Activated CD4-positive, alpha-beta T cell treated with anti-CD3 and anti-CD28 coated beads, Interleukin-2, amount 10 ng/mL, durations not matched to agents 24 days and 14 days (primary cell): ENCODE measurements around the gene PID1. TPM values are rescaled to one million over a fixed set of nuclear protein-coding genes. Genes with fewer than 3 reads are reported as not detected.
"Not testable (repeated sequence)": the region's sequence is repeated elsewhere in the genome, so short reads cannot be mapped to it uniquely, and the experiment has no call there.

Experiments used
- DNase-seq: peaks from one replicate; pipeline ENCODE4 v3.0.0; 2022
- H3K27ac Mint-ChIP-seq: one replicate; pipeline ENCODE4 v1.8.0; 2022; ENCODE audit warnings: mild to moderate bottlenecking, mixed read lengths
- H3K27me3 Mint-ChIP-seq: one replicate; pipeline ENCODE4 v1.8.0; 2022; ENCODE audit warnings: mixed read lengths
- H3K36me3 Mint-ChIP-seq: one replicate; pipeline ENCODE4 v1.8.0; 2022; ENCODE audit warnings: low read depth, mild to moderate bottlenecking, mixed read lengths
- H3K4me1 Mint-ChIP-seq: one replicate; pipeline ENCODE4 v1.8.0; 2021; ENCODE audit warnings: mixed read lengths
- H3K4me3 Mint-ChIP-seq: one replicate; pipeline ENCODE4 v1.8.0; 2022; ENCODE audit warnings: mild to moderate bottlenecking, moderate library complexity, mixed read lengths
- H3K9me3 Mint-ChIP-seq: one replicate; pipeline ENCODE4 v1.8.0; 2021; ENCODE audit warnings: mixed read lengths
- intact Hi-C: fragments of 100-400 bp; cut with micrococcal nuclease; formaldehyde crosslinking; loops from one replicate; pipeline ENCODE4 v1.15.1; 2023
- total RNA-seq: library from RNA; stranded (reverse); gene quantifications from 2 replicates; pipeline ENCODE4 v1.2.3, GENCODE V29; 2022

Gene PID1
- total RNA-seq, 1 donor from 2014 or later: not detected

GRCh38 chr2:229095472-229095871, 175.6 kb downstream of the PID1 start:
- no peak for DNase-seq
- H3K4me3 Mint-ChIP-seq: no peak overlapping the region
- no peak overlapping the region for H3K27ac Mint-ChIP-seq
- no peaks in the 10 kb centered on the region for H3K36me3 Mint-ChIP-seq
- no peaks in the 10 kb centered on the region for H3K4me1 Mint-ChIP-seq
- H3K27me3 Mint-ChIP-seq: no peaks in the 10 kb centered on the region
- intact Hi-C loops: no loop called here
- no peaks in the 10 kb centered on the region for H3K9me3 Mint-ChIP-seq

- no peaks in the 10 kb centered on the region for H3K27me3 Mint-ChIP-seq
- H3K36me3 Mint-ChIP-seq: no peaks in the 10 kb centered on the region
- DNase-seq: no peak
- intact Hi-C loops: no loop called here
- no peaks in the 10 kb centered on the region for H3K4me1 Mint-ChIP-seq
- H3K9me3 Mint-ChIP-seq: no peaks in the 10 kb centered on the region
- H3K27ac Mint-ChIP-seq: no peak overlapping the region
- H3K4me3 Mint-ChIP-seq: no peak overlapping the region
These were observed 180.9 kb downstream of the PID1 start for GRCh38 chr2:229090225-229090624.

- no peaks in the 10 kb centered on the region for H3K9me3 Mint-ChIP-seq
- no peak for DNase-seq
- no peak overlapping the region for H3K4me3 Mint-ChIP-seq
- intact Hi-C loops: no loop called here
- no peaks in the 10 kb centered on the region for H3K4me1 Mint-ChIP-seq
- no peak overlapping the region for H3K27ac Mint-ChIP-seq
- H3K27me3 Mint-ChIP-seq: no peaks in the 10 kb centered on the region
- H3K36me3 Mint-ChIP-seq: no peaks in the 10 kb centered on the region
These were observed 181.3 kb downstream of the PID1 start for GRCh38 chr2:229089776-229090175.

GRCh38 chr2:229088966-229089700, 182.0 kb downstream of the PID1 start:
- DNase-seq: no peak
- Mint-ChIP-seq H3K27ac (no peak overlapping the region), H3K4me1 (no peaks in the 10 kb centered on the region), H3K4me3 (no peak overlapping the region), H3K36me3 (no peaks in the 10 kb centered on the region), H3K27me3 (no peaks in the 10 kb centered on the region), H3K9me3 (no peaks in the 10 kb centered on the region)
- intact Hi-C loops: no loop called here

- no peaks in the 10 kb centered on the region for H3K27me3 Mint-ChIP-seq
- no peaks in the 10 kb centered on the region for H3K36me3 Mint-ChIP-seq
- no peak for DNase-seq
- H3K9me3 Mint-ChIP-seq: no peaks in the 10 kb centered on the region
- H3K4me3 Mint-ChIP-seq: no peak overlapping the region
- H3K4me1 Mint-ChIP-seq: no peaks in the 10 kb centered on the region
- intact Hi-C loops: no loop called here
- H3K27ac Mint-ChIP-seq: no peak overlapping the region
These were observed 182.6 kb downstream of the PID1 start for GRCh38 chr2:229088517-229088913.

GRCh38 chr2:229087843-229088516, 183.1 kb downstream of the PID1 start:
- no peak for DNase-seq
- intact Hi-C loops: no loop called here
- Mint-ChIP-seq H3K9me3 (no peaks in the 10 kb centered on the region), H3K27me3 (no peaks in the 10 kb centered on the region), H3K4me3 (no peak overlapping the region), H3K4me1 (no peaks in the 10 kb centered on the region), H3K27ac (no peak overlapping the region), H3K36me3 (no peaks in the 10 kb centered on the region)

- DNase-seq: no peak
- Mint-ChIP-seq H3K9me3 (no peaks in the 10 kb centered on the region), H3K4me1 (no peaks in the 10 kb centered on the region), H3K27ac (no peak overlapping the region), H3K36me3 (no peaks in the 10 kb centered on the region), H3K4me3 (no peak overlapping the region), H3K27me3 (no peaks in the 10 kb centered on the region)
- intact Hi-C loops: no loop called here
These were observed 183.8 kb downstream of the PID1 start for GRCh38 chr2:229087267-229087666.

GRCh38 chr2:229085439-229085838, 185.6 kb downstream of the PID1 start:
- intact Hi-C loops: no loop called here
- Mint-ChIP-seq H3K9me3 (no peaks in the 10 kb centered on the region), H3K4me3 (no peak overlapping the region), H3K36me3 (no peaks in the 10 kb centered on the region), H3K27me3 (no peaks in the 10 kb centered on the region), H3K27ac (no peak overlapping the region), H3K4me1 (no peaks in the 10 kb centered on the region)
- no peak for DNase-seq

GRCh38 chr2:229084447-229084846, 186.6 kb downstream of the PID1 start:
- H3K4me3 Mint-ChIP-seq: no peak overlapping the region
- H3K36me3 Mint-ChIP-seq: no peaks in the 10 kb centered on the region
- DNase-seq: no peak
- H3K27ac Mint-ChIP-seq: no peak overlapping the region
- H3K27me3 Mint-ChIP-seq: no peaks in the 10 kb centered on the region
- no peaks in the 10 kb centered on the region for H3K9me3 Mint-ChIP-seq
- H3K4me1 Mint-ChIP-seq: no peaks in the 10 kb centered on the region
- intact Hi-C loops: no loop called here

- Mint-ChIP-seq H3K27me3 (no peaks in the 10 kb centered on the region), H3K4me3 (no peak overlapping the region), H3K27ac (no peak overlapping the region), H3K4me1 (no peaks in the 10 kb centered on the region), H3K36me3 (no peaks in the 10 kb centered on the region), H3K9me3 (no peaks in the 10 kb centered on the region)
- DNase-seq: no peak
- intact Hi-C loops: no loop called here
These were observed 187.3 kb downstream of the PID1 start for GRCh38 chr2:229083606-229084340.

- intact Hi-C loops: no loop called here
- H3K4me3 Mint-ChIP-seq: no peak overlapping the region
- no peaks in the 10 kb centered on the region for H3K36me3 Mint-ChIP-seq
- no peaks in the 10 kb centered on the region for H3K9me3 Mint-ChIP-seq
- no peaks in the 10 kb centered on the region for H3K27me3 Mint-ChIP-seq
- H3K4me1 Mint-ChIP-seq: no peaks in the 10 kb centered on the region
- DNase-seq: no peak
- no peak overlapping the region for H3K27ac Mint-ChIP-seq
These were observed 189.7 kb downstream of the PID1 start for GRCh38 chr2:229081411-229081810.

GRCh38 chr2:229080172-229080571, 190.9 kb downstream of the PID1 start:
- no peaks in the 10 kb centered on the region for H3K27me3 Mint-ChIP-seq
- DNase-seq: no peak
- H3K4me1 Mint-ChIP-seq: no peaks in the 10 kb centered on the region
- H3K4me3 Mint-ChIP-seq: no peak overlapping the region
- no peak overlapping the region for H3K27ac Mint-ChIP-seq
- H3K36me3 Mint-ChIP-seq: no peaks in the 10 kb centered on the region
- intact Hi-C loops: no loop called here
- peaks cover 5% of the 10 kb centered on the region for H3K9me3 Mint-ChIP-seq

GRCh38 chr2:229076886-229077285, 194.2 kb downstream of the PID1 start:
- not testable (repeated sequence) for H3K36me3 Mint-ChIP-seq

GRCh38 chr2:229073935-229074334, 197.2 kb downstream of the PID1 start:
- Mint-ChIP-seq H3K27me3 (no peaks in the 10 kb centered on the region), H3K36me3 (no peaks in the 10 kb centered on the region), H3K27ac (no peak overlapping the region), H3K9me3 (peaks cover 5% of the 10 kb centered on the region), H3K4me1 (no peaks in the 10 kb centered on the region), H3K4me3 (no peak overlapping the region)
- intact Hi-C loops: no loop called here
- no peak for DNase-seq

More at GRCh38 chr2:229076886-229077285, 194.2 kb downstream of the PID1 start:
- H3K4me3 Mint-ChIP-seq, H3K9me3 Mint-ChIP-seq, H3K27ac Mint-ChIP-seq, intact Hi-C loops, H3K27me3 Mint-ChIP-seq, H3K4me1 Mint-ChIP-seq, DNase-seq: not testable (repeated sequence)
